Articular chondrocyte of knee joint (primary cell): ENCODE results near the gene EIF3F. TPM values are rescaled to one million over a fixed set of nuclear protein-coding genes. Genes with fewer than 3 reads are reported as not detected.

Experiments
- small RNA-seq: library from RNA; depleted of rRNA; stranded (forward); fragments of <200 nt; gene quantifications from one replicate; pipeline ENCODE3, GENCODE V24; 2012
- total RNA-seq: library from RNA; depleted of rRNA; stranded (reverse); fragments of >200 nt; gene quantifications from 2 replicates; pipeline ENCODE4 v1.2.3, GENCODE V29; 2012

Gene EIF3F, protein sequence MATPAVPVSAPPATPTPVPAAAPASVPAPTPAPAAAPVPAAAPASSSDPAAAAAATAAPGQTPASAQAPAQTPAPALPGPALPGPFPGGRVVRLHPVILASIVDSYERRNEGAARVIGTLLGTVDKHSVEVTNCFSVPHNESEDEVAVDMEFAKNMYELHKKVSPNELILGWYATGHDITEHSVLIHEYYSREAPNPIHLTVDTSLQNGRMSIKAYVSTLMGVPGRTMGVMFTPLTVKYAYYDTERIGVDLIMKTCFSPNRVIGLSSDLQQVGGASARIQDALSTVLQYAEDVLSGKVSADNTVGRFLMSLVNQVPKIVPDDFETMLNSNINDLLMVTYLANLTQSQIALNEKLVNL
- 316 and 514 TPM in 2 replicates for total RNA-seq

DNA sequence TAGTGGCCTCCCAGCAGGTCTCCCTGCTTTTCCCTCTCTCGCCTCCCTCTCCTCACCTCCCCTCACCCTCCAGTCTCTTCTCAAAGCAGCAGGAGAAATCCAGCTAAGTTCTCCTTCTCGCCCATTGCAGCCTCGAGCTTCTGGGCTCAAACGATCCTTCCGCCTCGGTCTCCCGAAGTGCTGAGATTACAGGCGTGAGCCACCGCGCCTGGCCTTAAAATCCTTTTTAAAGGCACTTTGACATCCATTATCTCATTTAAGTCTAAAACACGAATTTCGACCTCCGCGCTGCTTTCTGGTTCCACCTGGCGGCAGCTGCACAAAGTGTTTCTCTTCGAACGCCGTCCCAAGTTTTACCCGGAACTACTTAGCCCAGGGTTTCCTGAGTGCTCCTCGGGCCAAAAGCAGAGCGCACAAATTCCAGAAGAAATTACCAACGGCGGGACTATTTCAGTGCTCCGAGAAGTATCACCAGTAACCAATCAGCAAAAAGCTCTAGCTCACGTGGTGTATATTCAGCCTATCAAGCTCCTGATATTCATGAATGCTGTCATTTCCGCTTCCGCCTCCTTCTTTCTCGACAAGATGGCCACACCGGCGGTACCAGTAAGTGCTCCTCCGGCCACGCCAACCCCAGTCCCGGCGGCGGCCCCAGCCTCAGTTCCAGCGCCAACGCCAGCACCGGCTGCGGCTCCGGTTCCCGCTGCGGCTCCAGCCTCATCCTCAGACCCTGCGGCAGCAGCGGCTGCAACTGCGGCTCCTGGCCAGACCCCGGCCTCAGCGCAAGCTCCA, at the start of gene EIF3F:
Gene EIF3F (plus strand): TSS at position 570 of the 792 bp plus-strand sequence. CDS start 16 bp downstream, at position 586.

DNA sequence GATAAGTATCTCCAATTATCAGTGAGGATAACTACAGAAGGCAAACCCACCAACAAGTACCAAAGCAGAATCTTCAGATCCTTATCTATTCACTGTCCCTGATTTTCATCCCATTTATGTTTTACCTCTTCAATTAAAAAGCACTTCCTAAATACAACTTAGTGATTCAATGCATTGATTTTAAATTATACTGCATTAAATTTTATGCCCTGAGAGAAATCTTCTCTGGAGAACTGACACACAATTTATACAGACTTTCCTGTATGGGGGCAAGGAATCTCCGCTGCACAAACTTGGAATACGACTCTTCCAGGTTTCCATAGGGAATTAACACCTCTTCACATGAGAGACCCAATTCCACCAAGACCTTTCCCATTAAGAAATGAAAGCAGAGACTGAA, 45.5 kb upstream of the EIF3F start, which contains the start of gene OR10A3:
Gene OR10A3 (minus strand): TSS at position 101 of the 400 bp plus-strand sequence. CDS start 2,188 bp downstream, outside the sequence.

DNA sequence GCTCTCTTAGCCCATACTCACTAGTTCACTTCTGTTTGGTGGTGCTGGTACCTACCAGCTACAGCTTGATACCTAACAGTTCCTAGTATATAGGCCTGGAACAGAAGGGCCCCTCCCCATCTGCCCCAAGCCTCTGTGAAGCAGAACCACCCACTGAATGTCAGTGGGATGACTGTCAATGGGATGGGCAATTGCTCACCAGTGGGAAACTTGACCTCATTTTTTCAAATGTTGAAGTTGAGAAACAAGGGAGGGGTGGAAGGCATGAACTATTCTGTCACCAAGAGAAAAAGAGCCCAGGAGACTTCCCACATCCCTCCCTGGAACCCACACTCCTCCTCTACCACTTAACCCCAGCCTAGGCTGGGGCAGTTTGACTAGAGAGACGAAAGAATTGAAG, 21.8 kb upstream of the EIF3F start, which contains the start of gene NLRP10:
Gene NLRP10 (minus strand): TSS at position 62 of the 400 bp plus-strand sequence. CDS start 1,952 bp downstream, outside the sequence.

Small RNA genes lying within 50 kb of the gene (small RNA-seq; reads per million reads assigned to genes)
- gene COX6CP5, result not detected

Other genes with a start within 250 kb of the EIF3F start
- gene OR5P2, start 190.4 kb upstream of the EIF3F start, total RNA-seq, result 0.22 TPM in 1 of 2 replicates, not detected in the other
- not detected in 2 replicates for gene OR5P3, start 156.5 kb upstream of the EIF3F start, total RNA-seq
- gene OR10A6, start 56.1 kb upstream of the EIF3F start, total RNA-seq, result under 0.01 TPM in 2 replicates
- gene OR10A3, start 45.6 kb upstream of the EIF3F start, total RNA-seq, result 0.13 and 0.32 TPM in 2 replicates
- 11.2 and 12.0 TPM in 2 replicates for gene NLRP10, start 21.9 kb upstream of the EIF3F start, total RNA-seq
- 14.0 and 14.5 TPM in 2 replicates for gene TUB, start 93.9 kb downstream of the EIF3F start, total RNA-seq
- gene RIC3, start 181.7 kb downstream of the EIF3F start, total RNA-seq, result 1.2 and 1.6 TPM in 2 replicates